ENCODE results near the gene MRPL32. TPM values are rescaled to one million over a fixed set of nuclear protein-coding genes. Genes with fewer than 3 reads are reported as not detected.

Gene MRPL32
- total and polyA plus RNA-seq, 8 donors = 15.9 to 158 (median 65.3) TPM

- no peaks in the 10 kb centered on the region for H3K27me3 ChIP-seq
- H3K4me1 ChIP-seq = peaks cover 0 to 24% (median 5%) of the 10 kb centered on the region in 4 donors
- no peak overlapping the region for H3K4me3 ChIP-seq
- WGBS, 5 donors = 92 to 97% (median 93%) methylated on average over 3 of the region's 3 CpGs
- intact Hi-C loops (cut with DNase I; ENCODE audit: low total_unique reads) = no loop called here
- H3K27ac ChIP-seq = no peak overlapping the region
- no peak for DNase-seq
- H3K36me3 ChIP-seq = peaks cover 67 to 100% (median 100%) of the 10 kb centered on the region in 4 donors
- no peak for TF ChIP-seq CTCF (IDR thresholded peaks at IDR 0.05)
- no peak for TF ChIP-seq POLR2A (IDR thresholded peaks at IDR 0.05)
- no peak for TF ChIP-seq EP300 (IDR thresholded peaks at IDR 0.05)
- TF ChIP-seq POLR2AphosphoS5 (IDR thresholded peaks at IDR 0.05) = no peak
- H3K9me3 ChIP-seq = no peaks in the 10 kb centered on the region
Observed at GRCh38 chr7:42922017-42922753, 10.0 kb upstream of the MRPL32 start.

GRCh38 chr7:42924223-42924838, 7.8 kb upstream of the MRPL32 start:
- Histone ChIP-seq H3K9me3 (no peaks in the 10 kb centered on the region), H3K4me1 (peaks cover 9 to 46% (median 22%) of the 10 kb centered on the region in 4 donors), H3K4me3 (no peak overlapping the region), H3K36me3 (peaks cover 51 to 83% (median 80%) of the 10 kb centered on the region in 4 donors), H3K27me3 (no peaks in the 10 kb centered on the region), H3K27ac (no peak overlapping the region)
- intact Hi-C loops (cut with DNase I; ENCODE audit: low total_unique reads) = no loop called here
- no peak for DNase-seq
- 80 to 92% (median 83%) methylated on average over 5 of the region's 5 CpGs for WGBS, 5 donors
- TF ChIP-seq CTCF (IDR thresholded peaks at IDR 0.05) (no peak), POLR2AphosphoS5 (IDR thresholded peaks at IDR 0.05) (no peak), EP300 (IDR thresholded peaks at IDR 0.05) (no peak), POLR2A (IDR thresholded peaks at IDR 0.05) (no peak)

- no peak for DNase-seq
- Histone ChIP-seq H3K27ac (no peak overlapping the region), H3K4me3 (no peak overlapping the region), H3K27me3 (no peaks in the 10 kb centered on the region), H3K36me3 (peaks cover 40 to 70% (median 67%) of the 10 kb centered on the region in 4 donors), H3K9me3 (no peaks in the 10 kb centered on the region), H3K4me1 (peaks cover 22 to 59% (median 35%) of the 10 kb centered on the region in 4 donors)
- intact Hi-C loops (cut with DNase I; ENCODE audit: low total_unique reads) = no loop called here
- WGBS, 5 donors = 88 to 98% (median 93%) methylated on average over 1 of the region's 1 CpG
- TF ChIP-seq POLR2A (IDR thresholded peaks at IDR 0.05) (no peak), CTCF (IDR thresholded peaks at IDR 0.05) (no peak), POLR2AphosphoS5 (IDR thresholded peaks at IDR 0.05) (no peak), EP300 (IDR thresholded peaks at IDR 0.05) (no peak)
Observed at GRCh38 chr7:42925630-42926029, 6.5 kb upstream of the MRPL32 start.

- no peak for DNase-seq
- 75 to 84% (median 80%) methylated on average over 5 of the region's 5 CpGs for whole genome bisulfite sequencing, 5 donors
- intact Hi-C loops (cut with DNase I; ENCODE audit: low total_unique reads) = no loop called here
- peaks cover 36 to 64% (median 62%) of the 10 kb centered on the region in 4 donors for H3K36me3 ChIP-seq
- no peaks in the 10 kb centered on the region for H3K9me3 ChIP-seq
- no peaks in the 10 kb centered on the region for H3K27me3 ChIP-seq
- H3K27ac ChIP-seq = no peak overlapping the region
- no peak overlapping the region for H3K4me3 ChIP-seq
- no peak for TF ChIP-seq POLR2AphosphoS5 (IDR thresholded peaks at IDR 0.05)
- no peak for TF ChIP-seq CTCF (IDR thresholded peaks at IDR 0.05)
- no peak for TF ChIP-seq POLR2A (IDR thresholded peaks at IDR 0.05)
- no peak for TF ChIP-seq EP300 (IDR thresholded peaks at IDR 0.05)
- peaks cover 28 to 65% (median 41%) of the 10 kb centered on the region in 4 donors for H3K4me1 ChIP-seq
Observed at GRCh38 chr7:42926204-42926603, 6.0 kb upstream of the MRPL32 start.
